Activated CD4-positive, CD25-positive, alpha-beta regulatory T cell (primary cell): ENCODE results near the gene SOS1.

ENCODE experiments used
- DNase-seq, 4 experiments: peaks; one replicate each; lab custom pipeline; 2025; lab: John Stamatoyannopoulos, UW

The SOS1 gene

GRCh38 chr2:39024833-39025232, 96.0 kb downstream of the SOS1 start:
- no peak for DNase-seq

GRCh38 chr2:39023649-39024048, 97.2 kb downstream of the SOS1 start:
- no peak for DNase-seq

- DNase-seq: no peak
Measured at GRCh38 chr2:39022642-39023235, 98.1 kb downstream of the SOS1 start.

GRCh38 chr2:39020383-39020782, 100.5 kb downstream of the SOS1 start:
- DNase-seq: no peak

- DNase-seq: no peak
Measured at GRCh38 chr2:39018638-39019037, 102.2 kb downstream of the SOS1 start.

- no peak for DNase-seq
Measured at GRCh38 chr2:39017334-39017733, 103.5 kb downstream of the SOS1 start.

- DNase-seq: no peak
Measured at GRCh38 chr2:39015424-39015823, 105.4 kb downstream of the SOS1 start.

GRCh38 chr2:39013871-39014270, 107.0 kb downstream of the SOS1 start:
- DNase-seq: no peak

- no peak for DNase-seq
Measured at GRCh38 chr2:39008665-39009064, 112.2 kb downstream of the SOS1 start.

GRCh38 chr2:39007875-39008504, 112.9 kb downstream of the SOS1 start:
- no peak for DNase-seq

- no peak for DNase-seq
Measured at GRCh38 chr2:39000552-39000951, 120.3 kb downstream of the SOS1 start.

GRCh38 chr2:38997781-38998180, 123.1 kb downstream of the SOS1 start:
- DNase-seq: no peak

GRCh38 chr2:38991899-38992298, 129.0 kb downstream of the SOS1 start:
- no peak for DNase-seq

GRCh38 chr2:38988716-38989115, 132.1 kb downstream of the SOS1 start:
- no peak for DNase-seq

- DNase-seq: no peak
Measured at GRCh38 chr2:38982498-38982897, 138.4 kb downstream of the SOS1 start.

- DNase-seq: no peak
Measured at GRCh38 chr2:38981670-38982357, 139.0 kb downstream of the SOS1 start.

GRCh38 chr2:38981003-38981669, 139.7 kb downstream of the SOS1 start:
- DNase-seq: no peak

GRCh38 chr2:38978908-38979307, 141.9 kb downstream of the SOS1 start:
- no peak for DNase-seq

- no peak for DNase-seq
Measured at GRCh38 chr2:38978296-38978903, 142.5 kb downstream of the SOS1 start.

- DNase-seq: no peak
Measured at GRCh38 chr2:38977047-38977446, 143.8 kb downstream of the SOS1 start.

GRCh38 chr2:38975042-38975441, 145.8 kb downstream of the SOS1 start:
- DNase-seq: no peak

GRCh38 chr2:38973266-38973665, 147.6 kb downstream of the SOS1 start:
- no peak for DNase-seq

- no peak for DNase-seq
Measured at GRCh38 chr2:38971377-38971776, 149.5 kb downstream of the SOS1 start.
